Medulla oblongata (tissue), 1 donor: ENCODE measurements around the gene INSIG2.
"Not testable (repeated sequence)": the region's sequence is repeated elsewhere in the genome, so short reads cannot be mapped to it uniquely, and the experiment has no call there.

Source experiments
- DNase-seq: peaks from one replicate; pipeline ENCODE4 v3.0.0-alpha.2; 2015; ENCODE audit errors: extremely low spot score

INSIG2 gene

DNA sequence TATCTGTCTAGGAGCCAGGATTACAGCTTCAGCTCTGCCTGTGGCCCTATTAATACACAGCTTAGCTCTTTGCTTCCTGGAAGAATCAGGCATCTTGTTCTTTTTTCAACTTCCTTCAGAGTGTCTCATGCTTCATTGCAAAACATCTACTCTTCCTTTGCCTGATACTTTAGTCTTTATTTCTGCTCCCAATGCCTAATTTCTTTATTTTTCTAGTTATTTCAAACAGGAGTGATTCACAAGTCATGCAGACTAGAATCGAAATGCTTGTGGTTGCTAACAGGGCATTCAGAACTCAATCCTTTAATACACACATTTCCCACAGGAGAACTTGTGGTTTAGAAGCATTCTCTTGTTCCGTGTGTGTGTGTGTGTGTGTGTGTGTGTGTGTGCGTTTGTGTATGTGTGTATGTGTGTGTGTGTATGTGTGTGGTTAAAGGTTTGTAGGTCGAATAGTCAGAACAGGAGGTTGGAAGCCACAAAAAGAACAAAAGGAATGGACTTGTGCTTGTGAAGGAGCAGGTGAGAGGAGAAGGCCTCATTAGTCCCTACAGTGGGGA lies 28.3 kb upstream of the INSIG2 start:
- DNase-seq = peak; percentile 22

- DNase-seq = peak; percentile 76
Observed at GRCh38 chr2:118061135-118061955, 26.9 kb upstream of the INSIG2 start.

- DNase-seq = no peak
Observed at GRCh38 chr2:118062048-118062447, 26.2 kb upstream of the INSIG2 start.

GRCh38 chr2:118062669-118063068 lies 25.6 kb upstream of the INSIG2 start:
- DNase-seq = no peak

- DNase-seq = no peak
Observed at GRCh38 chr2:118065015-118065706, 23.1 kb upstream of the INSIG2 start.

- DNase-seq = no peak
Observed at GRCh38 chr2:118065921-118066511, 22.3 kb upstream of the INSIG2 start.

- DNase-seq = no peak
Observed at GRCh38 chr2:118077636-118078247, 10.5 kb upstream of the INSIG2 start.

- no peak for DNase-seq
Observed at GRCh38 chr2:118078734-118079133, 9.5 kb upstream of the INSIG2 start.

- DNase-seq = no peak
Observed at GRCh38 chr2:118084491-118085089, 3.7 kb upstream of the INSIG2 start.

DNA sequence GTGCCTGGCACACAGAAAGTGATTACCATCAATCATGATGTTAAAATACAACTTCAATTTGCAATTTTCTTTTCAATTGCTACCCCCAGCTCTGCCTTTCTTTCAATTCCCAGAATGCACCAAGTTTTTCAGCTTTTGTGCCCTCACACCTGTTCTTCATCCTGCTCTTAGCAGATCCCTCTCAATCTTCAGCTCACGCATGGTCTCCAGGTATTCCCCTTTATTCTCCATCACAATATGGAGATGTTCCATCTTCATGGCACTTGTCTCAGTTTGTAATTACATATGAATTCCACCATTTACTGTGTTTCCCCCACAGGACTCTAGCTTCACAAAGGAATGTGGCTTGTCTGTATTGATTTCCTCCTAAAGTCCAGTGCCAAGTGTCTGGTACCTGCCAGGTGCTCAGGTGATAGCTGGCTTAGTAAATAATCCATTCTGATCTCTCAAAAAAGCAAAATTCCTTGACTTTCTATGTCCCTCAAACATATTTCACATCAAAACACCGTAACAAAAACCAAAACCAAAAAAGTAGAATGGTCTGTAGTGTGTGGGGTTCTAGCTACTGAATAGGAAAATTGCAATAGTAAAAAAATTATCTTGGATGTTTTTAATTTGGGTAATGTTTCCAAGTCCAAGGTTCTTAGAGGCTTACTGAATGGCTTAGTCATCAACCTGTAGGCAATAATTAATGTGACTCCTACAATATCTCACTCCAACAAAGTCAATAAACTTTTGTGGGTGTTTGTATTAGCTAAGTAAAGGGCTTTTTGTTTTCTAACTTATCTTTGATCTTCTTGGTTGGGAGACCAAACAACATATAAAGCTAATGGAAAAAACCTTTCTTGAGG lies 2.9 kb upstream of the INSIG2 start:
- DNase-seq = no peak

- no peak for DNase-seq
Observed at GRCh38 chr2:118086024-118086633, 2.1 kb upstream of the INSIG2 start.

- DNase-seq = peak; percentile 45
Observed at GRCh38 chr2:118089139-118089800, 999 bp downstream of the INSIG2 start.

DNA sequence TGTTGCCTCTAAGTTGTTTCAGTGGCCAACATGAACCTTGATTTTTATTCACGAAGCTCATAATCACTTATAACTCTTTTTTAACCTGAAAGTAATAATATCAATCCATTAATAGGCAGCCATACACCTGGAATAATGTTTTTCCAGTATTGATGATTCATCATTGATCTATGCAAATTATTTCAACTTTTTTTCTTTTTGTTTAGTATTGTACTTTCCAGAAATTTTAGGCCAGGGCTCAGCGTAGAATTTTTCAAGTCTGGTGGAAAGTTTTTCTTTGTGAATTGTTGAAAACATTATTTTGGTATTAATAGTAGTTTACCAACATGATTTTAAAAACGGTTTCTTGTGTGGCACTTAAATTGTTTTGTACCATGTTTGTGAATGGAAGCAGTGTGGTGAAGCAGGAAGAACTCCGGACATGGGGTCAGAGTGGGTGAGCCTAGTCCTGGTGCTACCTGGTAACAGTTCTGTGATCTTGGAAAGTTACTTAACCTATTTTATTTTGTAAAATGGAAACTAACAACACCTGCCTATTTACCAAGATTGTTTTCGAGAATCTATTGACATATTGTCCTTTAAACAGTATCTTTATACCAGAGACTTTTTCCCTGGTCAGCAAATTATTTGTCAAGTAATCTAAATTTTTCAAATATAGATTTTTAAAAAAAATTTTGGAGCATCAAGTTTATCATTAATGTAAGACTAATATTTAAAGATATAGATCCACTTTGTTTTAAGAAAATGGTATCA lies 2.3 kb downstream of the INSIG2 start:
- no peak for DNase-seq

- no peak for DNase-seq
Observed at GRCh38 chr2:118091140-118091478, 2.8 kb downstream of the INSIG2 start.

GRCh38 chr2:118091631-118092030 lies 3.4 kb downstream of the INSIG2 start:
- no peak for DNase-seq

GRCh38 chr2:118094102-118094501 lies 5.8 kb downstream of the INSIG2 start:
- DNase-seq = not testable (repeated sequence)

- DNase-seq = no peak
Observed at GRCh38 chr2:118094503-118094902, 6.2 kb downstream of the INSIG2 start.

- no peak for DNase-seq
Observed at GRCh38 chr2:118095610-118096009, 7.3 kb downstream of the INSIG2 start.

GRCh38 chr2:118097657-118098056 lies 9.4 kb downstream of the INSIG2 start:
- DNase-seq = no peak
